Kidney epithelial cell (primary cell): ENCODE results near the gene PARP15. TPM values are rescaled to one million over a fixed set of nuclear protein-coding genes. Genes with fewer than 3 reads are reported as not detected.
"Not testable (repeated sequence)": the region's sequence is repeated elsewhere in the genome, so short reads cannot be mapped to it uniquely, and the experiment has no call there.

ENCODE experiments used
- DNase-seq: peaks from one replicate; pipeline ENCODE4 v3.0.0-alpha.2; 2010; ENCODE audit warnings: low read depth
- H3K27me3 ChIP-seq: 2 replicates; pipeline ENCODE4 v1.6.0; 2011; ENCODE audit warnings: low read length; ENCODE audit not compliant: control insufficient read depth, insufficient read depth
- H3K36me3 ChIP-seq: 2 replicates; pipeline ENCODE4 v1.5.1; 2011; ENCODE audit warnings: low read length; ENCODE audit not compliant: control insufficient read depth, insufficient read depth
- H3K4me3 ChIP-seq: 2 replicates; pipeline ENCODE4 v1.5.1; 2011; ENCODE audit warnings: low read depth, mild to moderate bottlenecking, control low read depth, low read length
- total RNA-seq: library from RNA; depleted of rRNA; stranded (reverse); fragments of >200 nt; gene quantifications from 2 replicates; pipeline ENCODE4 v1.2.3, GENCODE V29; 2015
- TF ChIP-seq, protein P1 (sequence below): IDR thresholded peaks from 2 replicates; pipeline ENCODE4 v1.5.1; 2011; ENCODE audit warnings: mild to moderate bottlenecking, moderate library complexity, low read length, control low read depth, inconsistent platforms; ENCODE audit not compliant: insufficient read depth, poor library complexity, severe bottlenecking

Gene PARP15
- total RNA-seq, 1 donor from 2014 or later = not detected

DNA sequence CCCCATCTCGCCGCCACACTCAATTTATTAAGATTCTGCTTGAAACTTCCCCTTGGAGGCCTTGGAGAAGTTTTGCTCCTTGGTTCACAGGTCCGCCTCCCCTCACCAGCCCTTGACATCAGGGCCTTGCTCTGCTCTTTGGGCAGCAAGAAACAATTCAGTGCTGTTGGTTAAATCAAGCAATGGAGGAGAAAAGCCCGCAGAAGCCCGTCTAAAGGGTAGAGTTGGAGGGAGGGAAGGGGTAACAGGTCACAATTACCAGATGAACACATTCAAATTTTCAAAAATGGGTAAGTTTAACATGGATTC is 13.8 kb upstream of the PARP15 start:
- Histone ChIP-seq H3K4me3 (peak overlapping the region; percentile 80), H3K36me3 (peaks cover 5% of the 10 kb centered on the region), H3K27me3 (no peaks in the 10 kb centered on the region)
- TF ChIP-seq, protein P1, sequence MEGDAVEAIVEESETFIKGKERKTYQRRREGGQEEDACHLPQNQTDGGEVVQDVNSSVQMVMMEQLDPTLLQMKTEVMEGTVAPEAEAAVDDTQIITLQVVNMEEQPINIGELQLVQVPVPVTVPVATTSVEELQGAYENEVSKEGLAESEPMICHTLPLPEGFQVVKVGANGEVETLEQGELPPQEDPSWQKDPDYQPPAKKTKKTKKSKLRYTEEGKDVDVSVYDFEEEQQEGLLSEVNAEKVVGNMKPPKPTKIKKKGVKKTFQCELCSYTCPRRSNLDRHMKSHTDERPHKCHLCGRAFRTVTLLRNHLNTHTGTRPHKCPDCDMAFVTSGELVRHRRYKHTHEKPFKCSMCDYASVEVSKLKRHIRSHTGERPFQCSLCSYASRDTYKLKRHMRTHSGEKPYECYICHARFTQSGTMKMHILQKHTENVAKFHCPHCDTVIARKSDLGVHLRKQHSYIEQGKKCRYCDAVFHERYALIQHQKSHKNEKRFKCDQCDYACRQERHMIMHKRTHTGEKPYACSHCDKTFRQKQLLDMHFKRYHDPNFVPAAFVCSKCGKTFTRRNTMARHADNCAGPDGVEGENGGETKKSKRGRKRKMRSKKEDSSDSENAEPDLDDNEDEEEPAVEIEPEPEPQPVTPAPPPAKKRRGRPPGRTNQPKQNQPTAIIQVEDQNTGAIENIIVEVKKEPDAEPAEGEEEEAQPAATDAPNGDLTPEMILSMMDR = no peak
- no peak for DNase-seq

DNA sequence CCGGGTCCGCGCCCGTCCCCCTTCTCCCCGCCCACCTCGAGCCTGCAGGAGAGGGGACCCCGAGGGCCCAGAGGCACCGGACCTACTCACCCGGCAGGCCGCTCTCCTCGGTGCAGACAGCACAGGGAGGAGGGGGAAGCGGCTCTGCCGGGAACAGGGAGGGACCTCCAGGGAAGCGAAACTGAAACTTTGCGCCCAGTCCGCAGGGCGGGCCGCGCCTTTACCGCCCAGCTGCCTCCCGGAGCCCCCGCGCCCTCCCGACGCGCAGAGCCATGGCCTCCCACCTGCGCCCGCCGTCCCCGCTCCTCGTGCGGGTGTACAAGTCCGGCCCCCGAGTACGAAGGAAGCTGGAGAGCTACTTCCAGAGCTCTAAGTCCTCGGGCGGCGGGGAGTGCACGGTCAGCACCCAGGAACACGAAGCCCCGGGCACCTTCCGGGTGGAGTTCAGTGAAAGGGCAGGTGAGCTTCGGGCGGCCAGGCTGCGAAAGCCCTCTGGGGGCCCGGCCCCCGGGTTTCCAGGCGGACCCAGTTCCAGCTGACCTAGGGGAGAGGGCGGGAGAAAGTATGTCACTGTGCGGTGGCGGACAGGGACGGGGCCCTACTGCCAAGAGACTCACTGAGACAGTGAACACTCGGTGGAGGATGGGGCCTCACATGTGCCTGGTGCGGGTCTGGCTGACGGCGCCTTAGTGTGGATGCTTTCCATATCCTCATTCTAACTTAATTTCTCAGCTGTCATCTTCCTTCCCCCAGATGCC is 13.1 kb upstream of the PARP15 start, which contains the start of the genes DTX3L and PARP9:
DTX3L (plus strand) TSS at position 184 of the 758 bp plus-strand sequence; CDS start at position 273, 89 bp downstream.
PARP9 (minus strand) TSS at position 146 of the 758 bp plus-strand sequence. CDS start 4,680 bp downstream, outside the sequence.
- no peak for DNase-seq
- Histone ChIP-seq H3K27me3 (no peaks in the 10 kb centered on the region), H3K4me3 (peak within 1 kb of the TSS; percentile 80), H3K36me3 (peaks cover 5% of the 10 kb centered on the region)
- TF ChIP-seq, protein P1 = no peak

DNA sequence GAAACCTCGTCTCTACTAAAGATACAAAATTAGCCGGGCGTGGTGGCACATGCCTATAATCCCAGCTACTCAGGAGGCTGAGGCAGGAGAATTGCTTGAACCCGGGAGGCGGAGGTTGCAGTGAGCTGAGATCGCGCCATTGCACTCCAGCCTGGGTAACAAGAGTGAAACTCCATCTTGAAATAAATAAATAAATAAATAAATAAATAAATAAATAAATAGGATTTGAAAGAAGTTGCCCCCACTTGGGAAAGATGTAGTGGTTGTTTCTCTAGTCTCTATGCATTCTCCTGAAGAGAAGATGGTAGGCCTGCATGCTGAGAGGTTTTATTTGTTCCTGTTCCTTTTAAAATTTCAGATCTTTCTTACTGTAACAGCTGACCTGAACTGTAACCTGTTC is 9.3 kb upstream of the PARP15 start:
- DNase-seq, H3K36me3 ChIP-seq, H3K27me3 ChIP-seq, H3K4me3 ChIP-seq: not testable (repeated sequence)

DNA sequence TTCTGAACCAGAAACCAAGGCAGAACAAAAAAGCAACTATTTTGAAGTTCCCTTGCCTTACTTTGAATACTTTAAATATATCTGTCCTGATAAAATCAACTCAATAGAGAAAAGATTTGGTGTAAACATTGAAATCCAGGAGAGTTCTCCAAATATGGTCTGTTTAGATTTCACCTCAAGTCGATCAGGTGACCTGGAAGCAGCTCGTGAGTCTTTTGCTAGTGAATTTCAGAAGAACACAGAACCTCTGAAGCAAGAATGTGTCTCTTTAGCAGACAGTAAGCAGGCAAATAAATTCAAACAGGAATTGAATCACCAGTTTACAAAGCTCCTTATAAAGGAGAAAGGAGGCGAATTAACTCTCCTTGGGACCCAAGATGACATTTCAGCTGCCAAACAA is 8.7 kb upstream of the PARP15 start:
- no peak overlapping the region for H3K4me3 ChIP-seq
- TF ChIP-seq, protein P1 = no peak
- H3K36me3 ChIP-seq = peaks cover 5% of the 10 kb centered on the region
- no peak for DNase-seq
- H3K27me3 ChIP-seq = no peaks in the 10 kb centered on the region

DNA sequence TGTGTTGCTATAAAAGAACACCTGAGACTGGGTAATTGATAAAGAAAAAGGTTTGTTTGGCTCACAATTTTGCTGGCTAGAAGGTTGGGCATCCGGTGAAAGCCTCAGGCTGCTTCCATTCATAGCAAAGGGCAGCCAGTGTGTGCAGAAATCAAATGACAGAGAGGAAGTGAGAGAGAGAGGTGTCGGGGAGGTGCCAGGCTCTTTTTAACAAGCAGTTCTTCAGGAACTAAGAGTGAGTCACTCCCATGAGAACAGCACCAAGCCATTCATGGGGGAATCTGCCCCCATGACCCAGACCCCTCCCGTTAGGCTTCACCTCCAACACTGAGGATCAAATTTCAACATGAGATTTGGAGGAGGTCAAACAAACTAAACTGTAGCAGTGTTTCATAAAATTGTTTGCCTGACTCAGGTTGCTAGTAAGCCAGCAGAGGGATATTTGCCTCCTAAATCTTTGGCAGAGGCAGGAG is 4.5 kb upstream of the PARP15 start:
- Histone ChIP-seq H3K27me3 (no peaks in the 10 kb centered on the region), H3K36me3 (no peaks in the 10 kb centered on the region), H3K4me3 (no peak overlapping the region)
- TF ChIP-seq, protein P1 = no peak
- DNase-seq = no peak

DNA sequence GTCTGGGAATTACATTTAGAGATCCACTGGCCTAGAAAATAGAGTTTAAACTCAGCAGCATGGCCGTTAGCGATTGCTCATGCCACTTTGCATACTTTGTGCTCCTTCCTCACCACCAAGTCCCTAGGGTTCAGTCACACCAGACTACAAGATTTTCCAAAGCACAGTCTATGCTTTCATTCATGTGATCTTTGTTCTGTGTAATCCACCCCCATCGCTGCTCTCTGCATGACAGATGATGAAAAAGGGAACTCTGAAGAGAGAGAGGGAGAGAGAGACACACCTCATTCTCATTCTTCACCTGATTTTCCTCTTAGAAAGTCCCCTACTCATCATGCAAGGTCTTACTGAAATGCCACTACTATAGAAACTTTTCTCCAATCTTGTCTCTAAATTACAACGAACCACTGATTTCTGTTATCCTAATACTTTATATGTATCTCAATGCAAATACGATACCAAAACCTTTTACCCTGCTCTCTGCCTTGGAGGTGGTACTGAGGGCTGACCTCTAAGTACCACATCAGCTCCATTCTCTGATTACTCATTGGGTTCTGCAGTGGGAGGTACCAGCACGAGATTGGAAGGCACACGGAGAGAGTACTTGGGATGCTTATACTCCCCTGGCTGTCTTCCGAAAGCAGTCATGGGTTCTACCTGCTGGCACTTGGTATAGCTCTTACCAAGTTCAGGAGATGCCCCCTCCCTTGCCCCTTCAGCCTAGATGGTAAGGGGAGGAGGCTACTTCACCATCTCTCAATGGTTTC is 1.1 kb upstream of the PARP15 start:
- no peak for DNase-seq
- Histone ChIP-seq H3K27me3 (no peaks in the 10 kb centered on the region), H3K36me3 (no peaks in the 10 kb centered on the region), H3K4me3 (no peak overlapping the region)
- TF ChIP-seq, protein P1 = no peak
